ENCODE results near the gene CEP112. TPM values are rescaled to one million over a fixed set of nuclear protein-coding genes. Genes with fewer than 3 reads are reported as not detected.

The CEP112 gene
- total RNA-seq, 1 experiment from 2014 or later: 6.1 TPM

GRCh38 chr17:65644545-65644944 lies 547.4 kb downstream of the CEP112 start:
- ChIA-PET POLR2A (no interaction called here), CTCF (no interaction called here)

GRCh38 chr17:65638221-65638975 lies 553.5 kb downstream of the CEP112 start:
- no peak overlapping the region for H3K4me3 Mint-ChIP-seq
- H3K27ac Mint-ChIP-seq: no peak overlapping the region
- CTCF ChIA-PET: interaction anchor here (1.2 kb wide), 1 partner anchor 50 kb away, joined by 3 read pairs; no protein-coding TSS in a partner anchor
- no peak for ATAC-seq
- DNase-seq (ENCODE audit: low spot score): no peak
- H3K9me3 Mint-ChIP-seq: peaks cover 6% of the 10 kb centered on the region
- H3K36me3 Mint-ChIP-seq: peaks cover 5% of the 10 kb centered on the region
- H3K27me3 Mint-ChIP-seq (ENCODE audit: low read depth): no peaks in the 10 kb centered on the region; the same call in 1 of the 2 replicates
- POLR2A ChIA-PET: no interaction called here
- peaks cover 15% of the 10 kb centered on the region for H3K4me1 Mint-ChIP-seq
- TF ChIP-seq FOXK1 (CRISPR knock-in tag; IDR thresholded peaks at IDR 0.05): no peak
- no peak for TF ChIP-seq ETV6 (CRISPR knock-in tag; IDR thresholded peaks at IDR 0.05)
- TF ChIP-seq JUN (CRISPR knock-in tag; IDR thresholded peaks at IDR 0.05): no peak
- no peak for TF ChIP-seq ARID4B (CRISPR knock-in tag; IDR thresholded peaks at IDR 0.05; ENCODE audit: borderline replicate concordance)
- no peak for TF ChIP-seq GRHL2 (CRISPR knock-in tag; IDR thresholded peaks at IDR 0.05; ENCODE audit: insufficient replicate concordance, severe bottlenecking)
- no peak for TF ChIP-seq RELA (CRISPR knock-in tag; IDR thresholded peaks at IDR 0.05; ENCODE audit: borderline replicate concordance)
- no peak for TF ChIP-seq FOXP4 (CRISPR knock-in tag; IDR thresholded peaks at IDR 0.05)
- no peak for TF ChIP-seq ERG (CRISPR knock-in tag; IDR thresholded peaks at IDR 0.05)
- TF ChIP-seq ESRRA (CRISPR knock-in tag; IDR thresholded peaks at IDR 0.05; ENCODE audit: borderline replicate concordance): no peak
- TF ChIP-seq SMAD4 (CRISPR knock-in tag; IDR thresholded peaks at IDR 0.05): no peak
- TF ChIP-seq CREM (CRISPR knock-in tag; IDR thresholded peaks at IDR 0.05): no peak
- no peak for TF ChIP-seq E2F5 (CRISPR knock-in tag; IDR thresholded peaks at IDR 0.05)
- no peak for TF ChIP-seq E2F1 (CRISPR knock-in tag; IDR thresholded peaks at IDR 0.05)
- TF ChIP-seq ZNF396 (CRISPR knock-in tag; IDR thresholded peaks at IDR 0.05; ENCODE audit: borderline replicate concordance): no peak
- no peak for TF ChIP-seq E2F4 (CRISPR knock-in tag; IDR thresholded peaks at IDR 0.05; ENCODE audit: borderline replicate concordance, low read depth)

More at GRCh38 chr17:65644545-65644944, 547.4 kb downstream of the CEP112 start:
- TF ChIP-seq FOXP4 (CRISPR knock-in tag; IDR thresholded peaks at IDR 0.05) (no peak), ZNF423 (CRISPR knock-in tag; IDR thresholded peaks at IDR 0.05) (no peak), ZNF232 (CRISPR knock-in tag; IDR thresholded peaks at IDR 0.05) (no peak), SOX15 (CRISPR knock-in tag; IDR thresholded peaks at IDR 0.05) (no peak)
- Mint-ChIP-seq H3K4me1 (no peaks in the 10 kb centered on the region), H3K9me3 (peaks cover 24% of the 10 kb centered on the region), H3K36me3 (peaks cover 19% of the 10 kb centered on the region), H3K27me3 (ENCODE audit: low read depth) (no peaks in the 10 kb centered on the region; the same call in 1 of the 2 replicates), H3K4me3 (no peak overlapping the region), H3K27ac (no peak overlapping the region)
- no peak for ATAC-seq
- no peak for DNase-seq (ENCODE audit: low spot score)

All from WTC11 (cell line).